ENCODE data around the gene RNF41.

DNA sequence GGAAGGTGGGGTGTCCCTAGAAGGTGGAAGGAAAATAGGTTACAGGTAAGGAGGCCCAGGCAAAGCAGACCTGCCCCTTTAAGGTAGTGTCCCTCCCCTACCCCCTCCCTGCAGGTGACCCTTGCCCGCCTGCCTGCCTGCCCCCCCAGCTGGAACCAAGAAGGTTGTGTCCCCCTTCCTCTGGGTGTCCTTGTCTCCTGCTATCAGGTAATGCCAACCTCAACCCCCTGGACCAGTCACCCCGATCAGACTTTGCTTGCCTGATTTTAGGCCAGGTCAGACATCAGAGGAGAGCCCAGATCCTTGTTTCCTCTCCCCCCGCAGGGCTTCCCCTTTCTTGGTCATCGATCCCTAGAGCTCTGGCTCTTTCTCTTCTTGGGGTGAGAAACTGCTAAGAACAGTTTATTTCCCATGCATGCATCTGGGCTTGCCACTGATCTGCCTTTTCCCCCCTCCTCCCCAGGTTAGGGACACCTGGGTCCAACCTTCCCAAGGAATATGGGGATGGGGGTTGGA is 8.3 kb upstream of the RNF41 start, which contains the start of gene SLC39A5:
- no peak for TF ChIP-seq POLR2A (IDR thresholded peaks at IDR 0.05)
- TF ChIP-seq, protein P1, sequence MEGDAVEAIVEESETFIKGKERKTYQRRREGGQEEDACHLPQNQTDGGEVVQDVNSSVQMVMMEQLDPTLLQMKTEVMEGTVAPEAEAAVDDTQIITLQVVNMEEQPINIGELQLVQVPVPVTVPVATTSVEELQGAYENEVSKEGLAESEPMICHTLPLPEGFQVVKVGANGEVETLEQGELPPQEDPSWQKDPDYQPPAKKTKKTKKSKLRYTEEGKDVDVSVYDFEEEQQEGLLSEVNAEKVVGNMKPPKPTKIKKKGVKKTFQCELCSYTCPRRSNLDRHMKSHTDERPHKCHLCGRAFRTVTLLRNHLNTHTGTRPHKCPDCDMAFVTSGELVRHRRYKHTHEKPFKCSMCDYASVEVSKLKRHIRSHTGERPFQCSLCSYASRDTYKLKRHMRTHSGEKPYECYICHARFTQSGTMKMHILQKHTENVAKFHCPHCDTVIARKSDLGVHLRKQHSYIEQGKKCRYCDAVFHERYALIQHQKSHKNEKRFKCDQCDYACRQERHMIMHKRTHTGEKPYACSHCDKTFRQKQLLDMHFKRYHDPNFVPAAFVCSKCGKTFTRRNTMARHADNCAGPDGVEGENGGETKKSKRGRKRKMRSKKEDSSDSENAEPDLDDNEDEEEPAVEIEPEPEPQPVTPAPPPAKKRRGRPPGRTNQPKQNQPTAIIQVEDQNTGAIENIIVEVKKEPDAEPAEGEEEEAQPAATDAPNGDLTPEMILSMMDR (IDR thresholded peaks at IDR 0.05), result no peak

Data from vagina (tissue), 2 donors.